H4 (cell line): ENCODE results near the gene SPECC1. TPM values are rescaled to one million over a fixed set of nuclear protein-coding genes. Genes with fewer than 3 reads are reported as not detected.
A peak's percentile ranks its signal among the peaks of the same experiment; 100 is the strongest.
"Not testable (repeated sequence)": the region's sequence is repeated elsewhere in the genome, so short reads cannot be mapped to it uniquely, and the experiment has no call there.

Experiments used
- DNase-seq: peaks from one replicate; pipeline ENCODE4 v3.0.0-alpha.2; 2015; ENCODE audit warnings: low spot score
- total RNA-seq: library from RNA; depleted of rRNA; stranded (reverse); fragments of >200 nt; shearing (Covaris generic); gene quantifications from 2 replicates; pipeline ENCODE4 v1.2.3, GENCODE V29; 2014; rRNA removed

The SPECC1 gene
- total RNA-seq, 1 experiment from 2014 or later = 38.5 TPM

DNA sequence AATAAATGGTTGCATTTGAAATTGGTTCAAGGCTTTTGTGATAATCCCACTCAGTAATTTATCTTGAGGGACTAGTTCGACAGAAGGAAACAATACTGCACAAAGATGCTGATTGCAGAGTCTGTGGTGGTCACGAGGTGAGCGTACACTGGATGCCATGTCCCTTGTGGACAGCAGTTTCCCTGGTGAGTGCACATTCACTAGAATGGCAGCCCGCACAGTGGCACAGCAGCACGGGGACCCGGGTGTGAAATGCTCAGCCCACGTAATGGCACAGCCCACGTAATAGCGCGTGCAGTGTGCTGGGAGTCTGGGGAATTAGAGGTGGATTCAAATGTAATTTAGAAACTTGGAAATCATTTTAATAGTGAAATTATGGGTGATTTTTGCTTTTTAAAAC is 304.1 kb downstream of the SPECC1 start:
- no peak for DNase-seq

DNA sequence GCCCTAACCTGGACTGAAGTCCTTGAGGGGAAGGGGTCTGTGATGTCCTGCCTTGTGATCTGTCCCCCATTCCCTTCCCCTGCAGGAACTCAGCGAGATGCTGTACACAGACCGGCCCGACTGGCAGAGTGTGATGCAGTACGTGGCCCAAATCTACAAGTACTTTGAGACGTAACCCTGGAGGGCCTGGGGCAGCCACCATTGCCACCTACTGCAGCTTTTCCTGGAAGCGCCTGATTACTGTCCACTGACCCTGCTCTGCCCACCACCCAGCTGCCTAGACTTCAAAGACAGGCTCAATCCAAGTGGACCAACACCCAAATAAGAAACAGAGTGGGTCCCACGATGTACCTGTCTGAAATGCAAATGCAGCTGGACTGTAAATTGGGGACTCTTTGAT is 304.7 kb downstream of the SPECC1 start:
- no peak for DNase-seq

DNA sequence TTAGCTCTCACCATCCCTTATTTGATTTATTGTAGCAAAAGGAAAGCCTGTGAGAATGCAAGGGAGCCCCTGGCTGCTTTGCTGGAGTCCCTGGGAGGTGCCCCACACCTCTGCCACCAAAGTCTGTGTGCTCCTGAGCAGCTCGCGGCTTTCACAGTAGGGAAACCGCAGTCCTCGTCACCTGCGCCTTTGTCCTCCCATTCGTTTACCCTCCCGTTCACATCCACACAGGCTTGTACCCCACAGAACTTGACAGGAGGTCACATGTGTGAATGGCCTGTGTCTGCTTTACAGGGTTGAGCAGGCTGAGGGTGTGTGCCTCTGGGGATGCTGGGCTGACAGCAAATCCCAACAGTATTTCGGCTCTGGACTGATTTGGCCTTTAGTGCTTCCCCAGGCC is 305.7 kb downstream of the SPECC1 start:
- no peak for DNase-seq

DNA sequence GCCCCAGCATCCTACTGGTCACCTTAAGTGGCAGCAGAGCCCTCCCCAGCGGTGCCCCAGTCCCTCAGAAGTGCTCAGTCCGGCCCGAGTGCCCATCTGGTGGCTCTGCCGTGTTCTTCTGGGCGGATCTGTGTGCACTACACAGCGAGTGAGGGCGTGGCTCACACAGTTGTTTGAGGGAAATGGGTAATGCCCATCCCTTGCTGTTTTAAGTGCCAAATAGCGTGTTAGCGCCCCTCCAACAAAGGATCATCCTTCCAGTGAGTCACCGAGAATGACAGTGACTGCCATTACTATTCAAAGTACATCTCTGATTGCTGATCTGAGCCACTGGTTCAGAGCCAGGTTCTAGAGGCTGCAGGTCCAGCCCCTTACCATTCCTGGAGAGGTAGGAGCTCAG is 306.2 kb downstream of the SPECC1 start:
- DNase-seq = no peak

DNA sequence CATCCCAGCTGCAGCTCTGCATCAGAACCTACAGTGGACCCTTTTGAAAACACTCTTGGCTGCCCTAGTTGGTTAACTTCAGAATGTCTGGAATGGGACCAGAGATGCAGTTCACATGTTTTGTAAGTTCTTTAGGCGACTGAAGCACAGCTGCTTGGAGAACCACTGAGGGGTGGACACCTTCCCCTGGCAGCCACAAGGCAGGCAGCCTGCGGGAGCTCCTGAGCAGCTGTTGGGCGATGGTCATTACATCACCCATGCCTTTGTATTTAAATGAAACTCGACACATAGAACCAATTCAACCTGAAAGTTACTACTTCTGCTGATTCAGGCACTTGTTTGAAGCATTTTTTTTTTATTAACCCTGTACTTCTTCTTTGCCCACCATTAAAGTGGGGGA is 306.7 kb downstream of the SPECC1 start:
- no peak for DNase-seq

DNA sequence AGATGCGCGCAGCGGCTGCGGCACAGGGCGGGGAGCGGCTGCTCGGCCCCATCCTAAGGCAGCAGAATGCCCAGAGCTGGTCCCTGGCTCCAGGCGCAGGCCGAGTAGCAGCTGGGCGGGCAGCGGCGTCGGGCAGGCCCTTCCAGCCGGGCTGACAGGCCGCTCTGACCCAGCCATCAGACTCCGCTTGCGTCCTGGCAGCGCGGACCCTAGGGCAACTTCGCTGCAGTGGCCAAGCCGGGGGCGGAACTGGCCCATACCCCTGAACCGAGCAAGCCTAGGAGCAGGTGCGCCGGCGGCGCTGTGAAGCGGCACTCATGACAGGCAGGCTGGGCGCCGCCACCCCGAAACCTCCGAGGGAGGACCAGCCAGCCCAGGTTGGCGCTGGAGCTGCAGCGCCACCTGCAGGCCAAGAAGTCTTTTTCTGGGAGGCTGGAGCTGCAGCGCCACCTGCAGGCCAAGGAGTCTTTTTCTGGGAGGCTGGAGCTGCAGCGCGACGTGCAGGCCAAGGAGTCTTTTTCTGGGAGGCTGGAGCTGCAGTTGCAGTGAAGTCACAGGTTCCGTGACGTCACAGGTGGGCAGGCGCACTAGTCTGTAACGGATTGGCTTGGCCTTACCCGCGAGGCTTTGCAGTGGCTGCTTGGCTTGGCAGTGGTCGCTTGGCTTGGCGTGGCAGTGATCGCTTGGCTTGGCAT is 311.5 kb downstream of the SPECC1 start:
- peak; percentile 21 for DNase-seq

DNA sequence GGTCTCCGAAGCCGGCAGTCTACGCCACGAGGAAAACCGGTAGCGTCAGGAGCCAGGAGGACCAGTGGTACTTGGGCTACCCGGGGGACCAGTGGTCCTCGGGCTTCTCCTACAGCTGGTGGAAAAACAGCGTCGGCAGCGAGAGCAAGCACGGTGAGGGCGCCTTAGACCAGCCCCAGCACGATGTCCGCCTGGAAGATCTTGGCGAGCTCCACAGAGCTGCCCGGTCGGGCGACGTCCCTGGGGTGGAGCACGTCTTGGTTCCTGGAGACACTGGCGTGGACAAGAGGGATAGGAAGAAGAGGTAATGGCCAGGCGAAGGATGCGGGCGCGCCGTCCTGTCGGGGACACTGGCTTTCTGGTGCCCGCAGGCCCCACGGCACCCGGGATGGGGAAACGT is 312.2 kb downstream of the SPECC1 start:
- not testable (repeated sequence) for DNase-seq

DNA sequence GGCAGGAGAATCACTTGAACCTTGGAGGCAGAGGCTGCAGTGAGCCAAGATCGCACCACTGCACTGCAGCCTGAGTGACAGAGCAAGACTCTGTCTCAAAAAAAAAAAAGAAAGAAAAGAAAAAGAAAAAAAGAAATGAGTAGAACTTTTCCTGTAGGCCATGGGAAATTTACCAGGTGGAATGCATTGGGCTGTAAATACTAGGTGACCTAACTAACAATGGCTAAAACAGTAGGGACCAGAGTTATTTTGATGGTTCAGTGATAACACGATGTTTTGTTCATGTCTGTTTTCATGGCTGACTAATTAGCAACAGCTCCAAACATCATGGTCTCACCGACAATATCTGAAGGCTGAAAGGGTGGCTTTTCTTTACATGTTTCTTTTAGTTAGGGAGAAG is 318.6 kb downstream of the SPECC1 start:
- DNase-seq = not testable (repeated sequence)

DNA sequence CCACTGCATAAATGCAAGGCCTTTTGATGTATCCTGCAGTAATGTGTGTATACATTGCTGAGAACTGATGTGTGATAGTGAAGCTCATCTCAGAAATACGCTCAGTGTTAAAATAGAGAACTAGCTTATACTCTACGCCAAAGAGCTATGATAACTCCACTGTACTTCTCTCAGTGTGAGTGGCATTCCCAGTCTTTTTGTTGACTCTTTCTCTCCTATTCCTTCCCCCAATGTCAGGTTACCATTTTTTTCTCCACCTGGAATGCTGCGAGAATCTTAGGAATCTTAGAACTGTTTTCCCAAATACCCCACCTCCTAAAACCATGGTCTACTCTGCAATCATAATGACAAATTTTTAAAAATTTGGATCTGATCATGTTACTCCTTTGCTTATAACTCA is 342.2 kb downstream of the SPECC1 start:
- DNase-seq = not testable (repeated sequence)

DNA sequence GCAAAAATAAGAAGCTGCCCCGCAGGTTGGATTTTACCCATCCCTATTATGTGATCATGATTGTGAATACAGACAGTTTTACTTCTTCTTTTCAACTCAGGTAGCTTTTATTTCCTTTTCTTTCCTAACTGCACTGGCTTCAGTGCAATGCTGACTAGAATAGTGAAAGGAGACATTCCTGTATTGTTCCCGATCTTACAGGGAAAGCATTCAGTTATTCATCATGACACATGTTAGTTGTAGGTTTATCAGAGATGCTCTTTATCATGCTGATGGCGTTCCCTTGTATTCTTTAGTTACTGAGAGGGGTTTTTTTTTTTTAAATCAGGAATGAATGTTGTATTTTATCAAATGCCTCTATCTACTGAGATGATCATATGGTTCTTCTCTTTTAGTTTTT is 343.4 kb downstream of the SPECC1 start:
- DNase-seq = not testable (repeated sequence)

DNA sequence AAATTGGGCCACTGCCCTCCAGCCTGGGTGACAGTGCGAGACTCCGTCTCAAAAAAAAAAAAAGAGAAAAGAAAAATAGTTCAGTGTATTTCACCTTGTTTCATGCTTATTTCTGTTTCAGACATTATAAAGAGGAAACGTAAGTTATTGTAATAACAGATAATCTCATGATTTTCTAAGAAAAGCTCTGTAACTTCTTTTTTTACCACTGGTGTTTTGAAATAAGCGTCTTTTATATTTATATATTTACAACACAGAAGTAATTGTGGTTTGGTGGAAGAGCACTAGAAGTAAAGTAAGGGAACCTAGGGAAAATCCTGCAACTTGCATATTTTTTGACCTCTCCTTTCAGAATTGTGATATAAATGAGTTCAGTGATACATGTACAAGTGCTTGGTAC is 354.7 kb downstream of the SPECC1 start:
- DNase-seq = not testable (repeated sequence)

Other genes with a start within 250 kb of the SPECC1 start
- gene ULK2, start 141.4 kb upstream of the SPECC1 start, total RNA-seq = 6.6 and 8.0 TPM in 2 replicates
- 12.3 and 16.1 TPM in 2 replicates for gene AKAP10, start 31.5 kb upstream of the SPECC1 start, total RNA-seq